IMR-90 (cell line): Measurements from ENCODE around the gene SLC23A2. TPM values are rescaled to one million over a fixed set of nuclear protein-coding genes. Genes with fewer than 3 reads are reported as not detected.

Source experiments
- ATAC-seq: fragments of 200-7000 bp; cut with Tn5 transposase; 2 replicates; pipeline ENCODE4 v1.9.1; 2020; ENCODE audit warnings: low read depth, mild to moderate bottlenecking, moderate library complexity
- BruUV-seq: library from RNA; stranded (reverse); fragments of 400-500 nt; replicated peaks from 2 replicates; lab custom pipeline; 2021; lab: Mats Ljungman, UMichigan
- CTCF ChIA-PET: fragments of 300-600 bp; formaldehyde crosslinking; extraction: SDS; loops from one replicate; lab custom pipeline; 2021; ENCODE audit warnings: antibody characterized with exemption; lab: Yijun Ruan, JAX
- POLR2A ChIA-PET: fragments of 300-600 bp; sonication (Branson Sonifier 250); formaldehyde crosslinking; loops from one replicate; lab custom pipeline; 2022; ENCODE audit warnings: antibody characterized with exemption; ENCODE audit not compliant: unreplicated experiment; lab: Charles Lee
- DNase-seq: peaks from one replicate; pipeline ENCODE4 v3.0.0; 2013
- H2AFZ ChIP-seq: replicated peaks from 2 replicates; pipeline ENCODE3; 2013; ENCODE audit warnings: low read length, mild to moderate bottlenecking; ENCODE audit not compliant: poor library complexity
- H2AK5ac ChIP-seq: 2 replicates; pipeline ENCODE4 v1.6.1; 2013; ENCODE audit warnings: low read depth, low read length, inconsistent platforms
- H2AK9ac ChIP-seq: replicated peaks from 2 replicates; pipeline ENCODE3; 2013; ENCODE audit warnings: mild to moderate bottlenecking, low read depth, low read length, moderate library complexity; ENCODE audit not compliant: poor library complexity
- H2BK120ac ChIP-seq: 2 replicates; pipeline ENCODE4 v1.6.1; 2013; ENCODE audit warnings: low read depth, low read length, inconsistent platforms
- H2BK15ac ChIP-seq: 3 replicates; pipeline ENCODE4 v1.6.1; 2013; ENCODE audit warnings: low read depth, low read length, inconsistent platforms
- H2BK20ac ChIP-seq: 2 replicates; pipeline ENCODE4 v1.6.1; 2013; ENCODE audit warnings: low read depth, mild to moderate bottlenecking, inconsistent platforms, low read length, moderate library complexity
- H2BK5ac ChIP-seq: 2 replicates; pipeline ENCODE4 v1.6.1; 2013; ENCODE audit warnings: mild to moderate bottlenecking, low read depth, low read length, inconsistent platforms; ENCODE audit not compliant: poor library complexity, severe bottlenecking
- H3K14ac ChIP-seq: replicated peaks from 2 replicates; pipeline ENCODE4 v1.6.1; 2013; ENCODE audit warnings: low read depth, low read length, inconsistent platforms
- H3K18ac ChIP-seq: 2 replicates; pipeline ENCODE4 v1.6.1; 2013; ENCODE audit warnings: low read depth, low read length, control low read depth
- H3K23ac ChIP-seq: 2 replicates; pipeline ENCODE4 v1.6.1; 2013; ENCODE audit warnings: low read depth, low read length, inconsistent platforms
- H3K27ac ChIP-seq: 2 replicates; pipeline ENCODE4 v1.5.1; 2013; ENCODE audit warnings: mild to moderate bottlenecking, control low read depth, low read length; ENCODE audit not compliant: insufficient read depth
- H3K27me3 ChIP-seq: 2 replicates; pipeline ENCODE4 v1.6.1; 2013; ENCODE audit warnings: low read length; ENCODE audit not compliant: control insufficient read depth, insufficient read depth
- H3K36me3 ChIP-seq: 2 replicates; pipeline ENCODE4 v1.6.1; 2013; ENCODE audit warnings: low read length, mixed read lengths; ENCODE audit not compliant: control insufficient read depth, insufficient read depth
- H3K4ac ChIP-seq: 2 replicates; pipeline ENCODE4 v1.6.1; 2013; ENCODE audit warnings: low read depth, low read length, inconsistent platforms
- H3K4me1 ChIP-seq: 2 replicates; pipeline ENCODE4 v1.6.1; 2013; ENCODE audit warnings: low read length, mixed read lengths; ENCODE audit not compliant: control insufficient read depth, insufficient read depth
- H3K4me2 ChIP-seq: 2 replicates; pipeline ENCODE4 v1.6.1; 2013; ENCODE audit warnings: low read depth, mild to moderate bottlenecking, control low read depth, low read length, moderate library complexity
- H3K4me3 ChIP-seq: 2 replicates; pipeline ENCODE4 v1.5.1; 2013; ENCODE audit warnings: low read depth, mild to moderate bottlenecking, control low read depth, low read length, moderate library complexity; ENCODE audit not compliant: insufficient read depth
- H3K56ac ChIP-seq: 2 replicates; pipeline ENCODE4 v1.6.1; 2013; ENCODE audit warnings: low read length, inconsistent platforms; ENCODE audit not compliant: insufficient read depth; ENCODE audit errors: extremely low read depth
- H3K79me1 ChIP-seq, 2 experiments: 2 replicates each; pipeline ENCODE4 v1.6.1; 2013; ENCODE audit warnings: low read length in 2 of 2, inconsistent platforms in 1 of 2, low read depth in 1 of 2
- H3K9ac ChIP-seq: 2 replicates; pipeline ENCODE4 v1.6.1; 2013; ENCODE audit warnings: low read depth, low read length, control low read depth
- H3K9me1 ChIP-seq: 2 replicates; pipeline ENCODE4 v1.6.1; 2013; ENCODE audit warnings: low read length, inconsistent platforms; ENCODE audit not compliant: insufficient read depth
- H3K9me3 ChIP-seq: 2 replicates; pipeline ENCODE4 v1.6.1; 2013; ENCODE audit warnings: low read length; ENCODE audit not compliant: control insufficient read depth, insufficient read depth
- H4K20me1 ChIP-seq: 2 replicates; pipeline ENCODE4 v1.6.1; 2013; ENCODE audit warnings: low read length, inconsistent platforms; ENCODE audit not compliant: insufficient read depth
- H4K5ac ChIP-seq: 2 replicates; pipeline ENCODE4 v1.6.1; 2013; ENCODE audit warnings: mild to moderate bottlenecking, low read depth, low read length, control low read depth
- H4K8ac ChIP-seq, 2 experiments: 2 replicates each; pipeline ENCODE4 v1.6.1; 2013; ENCODE audit warnings: low read depth in 2 of 2, low read length in 2 of 2, control low read depth in 1 of 2, inconsistent platforms in 1 of 2
- H4K91ac ChIP-seq: 2 replicates; pipeline ENCODE4 v1.6.1; 2013; ENCODE audit warnings: low read depth, low read length, inconsistent platforms; ENCODE audit not compliant: insufficient read depth
- CHD1 ChIP-seq: IDR thresholded peaks from 2 replicates; pipeline ENCODE4 v1.6.1; 2012; ENCODE audit warnings: low read depth, low read length, improper control_type of control experiment
- MAFK ChIP-seq: IDR thresholded peaks from 2 replicates; pipeline ENCODE4 v1.6.1; 2012; ENCODE audit warnings: low read depth, low read length, improper control_type of control experiment
- POLR2A ChIP-seq: IDR thresholded peaks from 2 replicates; pipeline ENCODE4 v1.6.1; 2012; ENCODE audit warnings: mild to moderate bottlenecking, low read depth, low read length
- WGBS, 2 experiments: methylation state at CpG; one replicate each; pipeline versions ENCODE4 v1.1.5 to v1.1.7; 2013; ENCODE audit warnings: missing lambda C conversion rate in 2 of 2; ENCODE audit not compliant: insufficient read length in 1 of 2; ENCODE audit errors: extremely low coverage in 2 of 2; 5-methylcytosine and 5-hydroxymethylcytosine counted together
- dilution Hi-C: fragments of 300-500 bp; cut with HindIII; formaldehyde crosslinking; loops from one replicate; pipeline ENCODE4 v1.14.3; 2018; ENCODE audit warnings: low sequenced_read_pairs; ENCODE audit not compliant: unreplicated experiment
- in situ Hi-C: fragments of 300-500 bp; cut with MboI; formaldehyde crosslinking; loops from 3 replicates; pipeline ENCODE4 v1.14.3; 2019; ENCODE audit warnings: low sequenced_read_pairs, inconsistent platforms, mixed read lengths
- intact Hi-C: fragments of 100-400 bp; cut with micrococcal nuclease; formaldehyde crosslinking; loops from 2 replicates; pipeline ENCODE4 v1.10.0; 2022
- polyA plus RNA-seq, 3 experiments: library from polyadenylated mRNA; depleted of rRNA; stranded (reverse); fragments of >200 nt; gene quantifications; 2 replicates each; pipeline ENCODE4 v1.2.3, GENCODE V29; 2012; ENCODE audit warnings: low replicate concordance in 1 of 3
- total RNA-seq: library from RNA; depleted of rRNA; stranded (reverse); fragments of >200 nt; gene quantifications from 2 replicates; pipeline ENCODE4 v1.2.3, GENCODE V29; 2012

SLC23A2 gene
- total and polyA plus RNA-seq, 2 of the 4 experiments (the other 2 are of a cell fraction): 10.2 to 14.4 TPM

DNA sequence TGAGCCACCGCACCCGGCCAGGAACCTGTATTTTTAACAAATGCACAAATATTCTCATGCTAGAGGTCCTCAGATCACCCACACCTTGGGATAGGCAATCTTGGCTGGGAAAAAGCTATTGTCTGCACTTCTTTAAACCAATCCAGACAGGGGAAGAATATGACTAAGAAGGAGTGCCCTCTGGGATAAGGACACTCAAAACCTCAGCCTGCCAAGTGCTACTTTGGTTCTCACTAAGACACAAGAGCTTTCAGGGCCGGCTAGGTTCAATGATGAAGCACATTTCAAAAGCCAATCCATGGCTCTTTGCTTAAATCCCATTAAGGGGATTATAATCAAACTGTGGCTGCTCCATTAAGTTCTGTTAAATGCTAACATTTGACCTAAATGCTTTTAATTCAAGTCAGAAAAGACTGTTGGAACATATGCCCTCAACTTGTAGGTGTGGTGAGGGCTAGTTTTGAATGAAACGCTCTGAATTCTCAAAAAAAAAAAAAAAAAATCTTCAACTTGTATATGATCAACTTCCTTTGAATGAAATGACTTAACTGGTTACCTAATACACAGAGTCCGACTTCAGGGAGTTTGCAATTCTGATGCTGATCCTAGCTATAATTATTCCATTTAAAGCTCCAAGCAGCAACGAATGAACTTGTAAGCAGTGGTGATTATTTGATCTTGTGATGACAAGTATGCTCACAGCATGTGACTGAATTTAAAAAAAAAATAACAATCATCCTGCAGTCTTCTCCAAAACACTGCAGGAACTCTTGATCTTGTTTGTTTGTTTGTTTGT, 56.6 kb downstream of the SLC23A2 start:
- Histone ChIP-seq H4K20me1 (peaks cover 2% of the 10 kb centered on the region; the same call in 1 of the 2 replicates), H2AFZ (no peak overlapping the region)

More for the DNA sequence above, 56.6 kb downstream of the SLC23A2 start:
- no peak for TF ChIP-seq CHD1
- TF ChIP-seq POLR2A: no peak
- TF ChIP-seq MAFK: no peak
- dilution Hi-C loops: no loop called here
- CTCF ChIA-PET: interaction anchor here (0.7 kb wide), 1 partner anchor 1085 kb away, joined by 8 read pairs; no protein-coding TSS in a partner anchor
- Histone ChIP-seq H4K91ac (peak overlapping the region; percentile 82), H4K5ac (peak overlapping the region; percentile 14; the same call in 1 of the 2 replicates), H3K18ac (peak overlapping the region; percentile 71), H2AK5ac (peak overlapping the region; percentile 81; the same call in 1 of the 2 replicates), H3K4me2 (no peak overlapping the region), H3K79me1 (peaks cover 16 to 66% of the 10 kb centered on the region in 2 experiments; a peak in 3 of 4 replicates), H3K4me3 (no peak overlapping the region), H3K23ac (peak overlapping the region; percentile 52; the same call in 1 of the 2 replicates), H3K27ac (peak overlapping the region; percentile 65; the same call in 1 of the 2 replicates), H2BK5ac (peak overlapping the region; percentile 7), H3K27me3 (no peaks in the 10 kb centered on the region), H2AK9ac (no peak overlapping the region), H3K9me3 (no peaks in the 10 kb centered on the region), H3K4me1 (peaks cover 37% of the 10 kb centered on the region), H3K36me3 (0 out of 2 replicates have a peak, but pooled peaks cover 1% of the 10 kb centered on the region), H3K9me1 (peaks cover 26% of the 10 kb centered on the region), H3K9ac (no peak overlapping the region), H2BK20ac (peak overlapping the region; percentile 93), H2BK15ac (peak overlapping the region; percentile 61; the same call in 1 of the 3 replicates), H2BK120ac (peak overlapping the region; percentile 89), H3K14ac (peak overlapping the region; percentile 81), H3K4ac (peak overlapping the region; percentile 77), H3K56ac (no peak overlapping the region; the same call in 1 of the 2 replicates), H4K8ac (peak overlapping the region; percentile 44 to 76; a peak in 2 of 4 replicates)
- ATAC-seq: no peak
- in situ Hi-C loops: no loop called here
- intact Hi-C loops: loop anchor here (5.0 kb wide), 1 partner anchor 37 kb away; no protein-coding TSS in a partner anchor
- POLR2A ChIA-PET: no interaction called here
- WGBS, 2 experiments: no CpG with 5 or more reads among the region's 6 CpGs
- BruUV-seq: no TSS peak
- DNase-seq: peak; percentile 35
